Measurements from ENCODE around the gene TMEM184A.
A peak's percentile ranks its signal among the peaks of the same experiment; 100 is the strongest.

Gene TMEM184A

GRCh38 chr7:1545417-1546246 is 10.4 kb downstream of the TMEM184A start:
- Mint-ChIP-seq H3K4me1 (peaks cover 2% of the 10 kb centered on the region), H3K36me3 (peaks cover 8% of the 10 kb centered on the region), H3K27ac (peak overlapping the region; percentile 19), H3K27me3 (no peaks in the 10 kb centered on the region), H3K9me3 (no peaks in the 10 kb centered on the region), H3K4me3 (no peak overlapping the region)
- CTCF ChIA-PET: no interaction called here
- no peak for DNase-seq

DNA sequence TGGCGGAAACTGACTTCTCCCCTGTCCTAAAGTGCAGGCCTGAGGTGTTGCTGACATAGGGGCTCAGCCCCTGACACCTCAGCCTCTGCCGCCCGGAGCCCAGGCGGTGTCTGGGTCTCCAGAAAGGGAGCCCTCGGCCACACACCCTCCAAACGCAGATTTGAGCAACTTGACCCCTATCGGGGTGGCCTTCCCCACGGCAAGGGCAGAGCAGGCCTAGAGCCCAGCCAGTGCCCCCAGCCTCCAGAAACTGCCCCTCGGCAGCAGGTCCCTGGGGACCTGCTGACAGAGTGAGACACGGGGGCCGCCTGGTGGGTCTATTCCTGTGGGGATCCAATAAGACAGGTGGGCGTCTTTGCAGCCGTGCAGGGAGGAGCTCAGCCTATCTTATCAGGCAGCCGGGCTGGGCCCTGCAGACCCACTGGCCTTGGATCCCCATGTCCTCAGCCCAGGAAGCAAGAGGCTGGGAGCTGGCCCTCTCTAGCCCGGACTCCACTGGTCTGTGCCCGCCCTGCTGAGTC is 11.0 kb downstream of the TMEM184A start:
- CTCF ChIA-PET: no interaction called here
- peaks cover 11% of the 10 kb centered on the region for H3K36me3 Mint-ChIP-seq
- H3K4me1 Mint-ChIP-seq: peaks cover 2% of the 10 kb centered on the region
- H3K9me3 Mint-ChIP-seq: no peaks in the 10 kb centered on the region
- no peak overlapping the region for H3K27ac Mint-ChIP-seq
- no peak overlapping the region for H3K4me3 Mint-ChIP-seq
- no peaks in the 10 kb centered on the region for H3K27me3 Mint-ChIP-seq
- DNase-seq: no peak

GRCh38 chr7:1544178-1544895 is 11.7 kb downstream of the TMEM184A start:
- Mint-ChIP-seq H3K27me3 (no peaks in the 10 kb centered on the region), H3K27ac (no peak overlapping the region), H3K9me3 (no peaks in the 10 kb centered on the region), H3K4me3 (no peak overlapping the region), H3K4me1 (peaks cover 2% of the 10 kb centered on the region), H3K36me3 (peaks cover 11% of the 10 kb centered on the region)
- no peak for DNase-seq
- CTCF ChIA-PET: no interaction called here

- Mint-ChIP-seq H3K36me3 (peaks cover 11% of the 10 kb centered on the region), H3K9me3 (no peaks in the 10 kb centered on the region), H3K4me3 (no peak overlapping the region), H3K4me1 (peaks cover 2% of the 10 kb centered on the region), H3K27ac (no peak overlapping the region), H3K27me3 (no peaks in the 10 kb centered on the region)
- DNase-seq: no peak
- CTCF ChIA-PET: no interaction called here
Observed at GRCh38 chr7:1543826-1544177, 12.2 kb downstream of the TMEM184A start.

DNA sequence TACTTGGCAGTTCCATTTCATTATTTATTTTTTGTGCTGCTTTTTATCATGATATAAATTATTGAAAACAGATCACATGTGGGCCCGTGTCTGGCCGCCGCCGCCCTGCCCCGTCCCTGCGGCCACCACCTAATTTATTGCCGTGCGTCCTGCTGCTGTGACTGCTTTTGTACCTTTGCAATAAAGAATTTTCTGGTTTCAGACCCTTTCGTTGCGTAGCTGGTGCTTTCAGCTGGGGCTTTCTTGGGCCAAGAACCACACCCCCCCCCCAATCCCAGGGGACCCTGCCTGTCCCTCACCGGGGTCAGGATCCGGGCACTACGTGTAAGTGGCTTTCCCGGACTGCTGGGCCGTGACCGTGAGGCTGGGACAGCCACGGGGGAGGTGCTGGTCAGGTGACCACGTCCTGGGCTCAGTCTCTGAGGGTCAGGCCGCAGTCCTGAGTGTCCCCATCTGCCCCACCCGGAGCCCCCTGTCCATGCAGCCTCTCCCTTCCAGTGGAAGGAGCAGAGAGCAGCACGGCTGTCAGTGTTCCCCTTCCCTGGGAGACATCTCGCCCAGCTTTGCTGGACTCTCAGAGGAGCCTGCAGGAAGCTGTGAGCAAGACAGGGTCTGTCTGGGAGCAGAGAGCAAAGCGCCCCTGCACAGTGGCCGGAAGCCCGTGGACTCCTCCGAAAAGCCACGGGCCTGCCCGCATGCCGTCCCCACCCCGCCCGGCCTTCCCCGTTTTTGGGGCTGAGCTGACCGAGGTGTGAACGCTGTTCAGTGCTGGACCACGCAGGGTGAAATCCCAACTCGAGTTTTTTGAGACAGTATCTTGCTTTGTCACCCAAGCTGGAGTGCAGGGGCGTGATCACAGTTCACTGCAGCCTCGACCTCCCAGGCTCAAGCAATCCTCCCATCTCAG is 12.9 kb downstream of the TMEM184A start:
- CTCF ChIA-PET: no interaction called here
- no peak for DNase-seq
- no peaks in the 10 kb centered on the region for H3K27me3 Mint-ChIP-seq
- no peaks in the 10 kb centered on the region for H3K4me1 Mint-ChIP-seq
- no peaks in the 10 kb centered on the region for H3K9me3 Mint-ChIP-seq
- no peak overlapping the region for H3K27ac Mint-ChIP-seq
- no peak overlapping the region for H3K4me3 Mint-ChIP-seq
- peaks cover 11% of the 10 kb centered on the region for H3K36me3 Mint-ChIP-seq

- CTCF ChIA-PET: no interaction called here
- no peaks in the 10 kb centered on the region for H3K9me3 Mint-ChIP-seq
- no peaks in the 10 kb centered on the region for H3K27me3 Mint-ChIP-seq
- H3K27ac Mint-ChIP-seq: no peak overlapping the region
- no peaks in the 10 kb centered on the region for H3K4me1 Mint-ChIP-seq
- H3K4me3 Mint-ChIP-seq: no peak overlapping the region
- H3K36me3 Mint-ChIP-seq: peaks cover 12% of the 10 kb centered on the region
- DNase-seq: no peak
Observed at GRCh38 chr7:1542329-1542728, 13.7 kb downstream of the TMEM184A start.

- H3K4me3 Mint-ChIP-seq: no peak overlapping the region
- CTCF ChIA-PET: no interaction called here
- no peak for DNase-seq
- no peaks in the 10 kb centered on the region for H3K9me3 Mint-ChIP-seq
- H3K27me3 Mint-ChIP-seq: no peaks in the 10 kb centered on the region
- H3K36me3 Mint-ChIP-seq: peaks cover 12% of the 10 kb centered on the region
- H3K27ac Mint-ChIP-seq: no peak overlapping the region
- H3K4me1 Mint-ChIP-seq: no peaks in the 10 kb centered on the region
Observed at GRCh38 chr7:1541431-1542162, 14.4 kb downstream of the TMEM184A start.

DNA sequence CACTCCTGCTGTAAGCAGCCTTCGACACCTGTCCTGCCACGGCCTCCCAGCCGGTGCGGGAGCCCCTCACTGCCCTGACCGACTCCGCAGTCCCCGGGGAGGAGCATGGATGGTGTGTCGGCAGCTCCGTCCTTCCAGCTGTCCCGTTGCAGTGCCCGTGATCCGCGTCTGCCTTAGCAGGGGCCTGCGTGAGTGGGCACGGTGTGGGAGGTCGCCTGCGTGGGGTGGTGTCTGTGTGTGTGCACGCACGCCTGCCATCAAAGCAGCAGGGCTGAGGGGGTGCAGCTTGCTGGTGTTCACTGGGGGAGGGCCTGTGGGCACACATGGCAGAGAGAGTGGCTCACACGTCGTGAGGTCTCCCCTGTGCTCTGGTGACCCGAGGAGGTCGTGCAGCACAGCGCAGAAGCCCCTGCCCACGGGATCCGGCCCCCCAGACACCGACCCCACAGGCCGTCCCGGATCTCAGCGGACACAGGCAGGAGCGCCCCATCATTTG is 15.2 kb downstream of the TMEM184A start:
- no peak for DNase-seq
- peaks cover 12% of the 10 kb centered on the region for H3K36me3 Mint-ChIP-seq
- CTCF ChIA-PET: no interaction called here
- no peak overlapping the region for H3K4me3 Mint-ChIP-seq
- no peak overlapping the region for H3K27ac Mint-ChIP-seq
- peaks cover 2% of the 10 kb centered on the region for H3K4me1 Mint-ChIP-seq
- H3K9me3 Mint-ChIP-seq: no peaks in the 10 kb centered on the region
- H3K27me3 Mint-ChIP-seq: no peaks in the 10 kb centered on the region

GRCh38 chr7:1539882-1540775 is 15.9 kb downstream of the TMEM184A start:
- H3K36me3 Mint-ChIP-seq: peaks cover 12% of the 10 kb centered on the region
- H3K4me3 Mint-ChIP-seq: no peak overlapping the region
- CTCF ChIA-PET: no interaction called here
- no peaks in the 10 kb centered on the region for H3K27me3 Mint-ChIP-seq
- H3K9me3 Mint-ChIP-seq: no peaks in the 10 kb centered on the region
- DNase-seq: no peak
- no peak overlapping the region for H3K27ac Mint-ChIP-seq
- peaks cover 2% of the 10 kb centered on the region for H3K4me1 Mint-ChIP-seq

- CTCF ChIA-PET: no interaction called here
- no peak for DNase-seq
- Mint-ChIP-seq H3K27ac (no peak overlapping the region), H3K9me3 (no peaks in the 10 kb centered on the region), H3K36me3 (peaks cover 12% of the 10 kb centered on the region), H3K27me3 (no peaks in the 10 kb centered on the region), H3K4me3 (no peak overlapping the region), H3K4me1 (peaks cover 5% of the 10 kb centered on the region)
Observed at GRCh38 chr7:1539181-1539881, 16.7 kb downstream of the TMEM184A start.

- H3K27ac Mint-ChIP-seq: no peak overlapping the region
- CTCF ChIA-PET: no interaction called here
- no peaks in the 10 kb centered on the region for H3K27me3 Mint-ChIP-seq
- H3K4me3 Mint-ChIP-seq: no peak overlapping the region
- no peaks in the 10 kb centered on the region for H3K9me3 Mint-ChIP-seq
- no peak for DNase-seq
- peaks cover 7% of the 10 kb centered on the region for H3K4me1 Mint-ChIP-seq
- H3K36me3 Mint-ChIP-seq: peaks cover 12% of the 10 kb centered on the region
Observed at GRCh38 chr7:1538544-1539180, 17.3 kb downstream of the TMEM184A start.
